MM.1S (cell line): ENCODE measurements around the gene SERPINB12.

ENCODE experiments used
- CTCF ChIP-seq: fragments of 300-600 bp; sonication (generic); IDR thresholded peaks from 2 replicates; pipeline ENCODE4 v1.5.1; 2016; ENCODE audit warnings: antibody characterized with exemption, low read length, mixed read lengths
- EZH2 ChIP-seq: fragments of 300-600 bp; sonication (generic); optimal IDR thresholded peaks from 2 replicates; pipeline ENCODE3; 2017; ENCODE audit warnings: low read depth, mild to moderate bottlenecking, antibody characterized with exemption, low read length, mixed read lengths

- no peak for TF ChIP-seq CTCF
- no peak for TF ChIP-seq EZH2
Measured at GRCh38 chr18:63532471-63532870, 9.7 kb upstream of the SERPINB12 start.
